ENCODE results near the gene PRAME. TPM values are rescaled to one million over a fixed set of nuclear protein-coding genes. Genes with fewer than 3 reads are reported as not detected.
A peak's percentile ranks its signal among the peaks of the same experiment; 100 is the strongest.

Gene PRAME
- total and polyA plus RNA-seq, 2 donors (not counting 1 experiment from before 2014, with no cell fraction given) = 0.20 TPM; not detected in 1

GRCh38 chr22:22593964-22594656, 35.0 kb upstream of the PRAME start:
- Histone ChIP-seq H3K36me3 (ENCODE audit: control insufficient read depth, insufficient read depth, low read length) (no peaks in the 10 kb centered on the region), H3K4me3 (replicated peaks in 1 of 4; ENCODE audit: control extremely low read depth in 1 of 4, insufficient read depth in 1 of 4, low read depth in 3 of 4, low read length in 4 of 4) (no peak overlapping the region), H4K20me1 (ENCODE audit: control insufficient read depth, extremely low read depth, insufficient read depth, low read length) (no peaks in the 10 kb centered on the region), H3K4me1 (ENCODE audit: control insufficient read depth, extremely low read depth, insufficient read depth, low read length) (no peaks in the 10 kb centered on the region), H3K79me2 (ENCODE audit: control insufficient read depth, insufficient read depth, low read length) (no peaks in the 10 kb centered on the region), H3K27ac (ENCODE audit: insufficient read depth, low read length) (no peak overlapping the region), H3K9me3 (ENCODE audit: control insufficient read depth, insufficient read depth, low read depth, low read length) (no peaks in the 10 kb centered on the region), H3K4me2 (ENCODE audit: extremely low read depth, insufficient read depth, low read length) (no peak overlapping the region), H3K9ac (ENCODE audit: insufficient read depth, low read length) (no peak overlapping the region), H2AFZ (ENCODE audit: low read length) (no peak overlapping the region), H3K27me3 (ENCODE audit: control insufficient read depth, insufficient read depth, low read length) (peaks cover 3% of the 10 kb centered on the region)
- no peak for TF ChIP-seq EZH2 (IDR thresholded peaks at IDR 0.05; ENCODE audit: low read length, missing control alignments)
- TF ChIP-seq, protein P1, sequence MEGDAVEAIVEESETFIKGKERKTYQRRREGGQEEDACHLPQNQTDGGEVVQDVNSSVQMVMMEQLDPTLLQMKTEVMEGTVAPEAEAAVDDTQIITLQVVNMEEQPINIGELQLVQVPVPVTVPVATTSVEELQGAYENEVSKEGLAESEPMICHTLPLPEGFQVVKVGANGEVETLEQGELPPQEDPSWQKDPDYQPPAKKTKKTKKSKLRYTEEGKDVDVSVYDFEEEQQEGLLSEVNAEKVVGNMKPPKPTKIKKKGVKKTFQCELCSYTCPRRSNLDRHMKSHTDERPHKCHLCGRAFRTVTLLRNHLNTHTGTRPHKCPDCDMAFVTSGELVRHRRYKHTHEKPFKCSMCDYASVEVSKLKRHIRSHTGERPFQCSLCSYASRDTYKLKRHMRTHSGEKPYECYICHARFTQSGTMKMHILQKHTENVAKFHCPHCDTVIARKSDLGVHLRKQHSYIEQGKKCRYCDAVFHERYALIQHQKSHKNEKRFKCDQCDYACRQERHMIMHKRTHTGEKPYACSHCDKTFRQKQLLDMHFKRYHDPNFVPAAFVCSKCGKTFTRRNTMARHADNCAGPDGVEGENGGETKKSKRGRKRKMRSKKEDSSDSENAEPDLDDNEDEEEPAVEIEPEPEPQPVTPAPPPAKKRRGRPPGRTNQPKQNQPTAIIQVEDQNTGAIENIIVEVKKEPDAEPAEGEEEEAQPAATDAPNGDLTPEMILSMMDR (conservative IDR thresholded peaks at IDR 0.05 in 1 of 2, IDR thresholded peaks at IDR 0.05 in 1 of 2; ENCODE audit: low read depth in 1 of 2, low read length in 2 of 2) = peak; percentile 35 to 74
- peak; percentile 22 to 70 for DNase-seq (ENCODE audit: low read depth in 2 of 2)

DNA sequence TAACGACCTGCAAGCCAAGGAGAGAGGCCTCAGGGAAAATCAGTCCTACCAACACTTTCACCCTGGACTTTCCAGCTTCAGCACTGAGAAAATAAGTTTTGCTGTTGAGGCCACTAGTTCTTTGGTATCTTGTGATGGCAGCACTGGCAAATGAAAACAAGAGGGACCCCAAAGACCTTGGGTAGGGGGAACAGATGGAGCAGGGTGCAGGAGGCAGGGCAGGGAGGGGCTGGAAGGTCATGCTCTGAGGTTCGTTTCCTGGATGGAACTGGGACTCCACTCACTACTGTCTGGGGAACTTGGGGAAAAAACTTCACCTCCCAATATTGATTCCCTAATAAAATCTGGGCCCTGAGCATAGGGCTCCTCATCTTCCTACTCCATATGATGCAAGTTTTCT, 34.2 kb upstream of the PRAME start:
- no peaks in the 10 kb centered on the region for H3K4me1 ChIP-seq (ENCODE audit: control insufficient read depth, extremely low read depth, insufficient read depth, low read length)
- no peak overlapping the region for H3K27ac ChIP-seq (ENCODE audit: insufficient read depth, low read length)
- H3K9me3 ChIP-seq (ENCODE audit: control insufficient read depth, insufficient read depth, low read depth, low read length) = no peaks in the 10 kb centered on the region
- DNase-seq (ENCODE audit: low read depth in 2 of 2) = no peak
- H3K4me2 ChIP-seq (ENCODE audit: extremely low read depth, insufficient read depth, low read length) = no peak overlapping the region
- H4K20me1 ChIP-seq (ENCODE audit: control insufficient read depth, extremely low read depth, insufficient read depth, low read length) = no peaks in the 10 kb centered on the region
- H3K36me3 ChIP-seq (ENCODE audit: control insufficient read depth, insufficient read depth, low read length) = no peaks in the 10 kb centered on the region
- H3K27me3 ChIP-seq (ENCODE audit: control insufficient read depth, insufficient read depth, low read length) = peaks cover 3% of the 10 kb centered on the region
- no peak overlapping the region for H2AFZ ChIP-seq (ENCODE audit: low read length)
- H3K4me3 ChIP-seq (replicated peaks in 1 of 4; ENCODE audit: control extremely low read depth in 1 of 4, insufficient read depth in 1 of 4, low read depth in 3 of 4, low read length in 4 of 4) = no peak overlapping the region
- TF ChIP-seq, protein P1 (conservative IDR thresholded peaks at IDR 0.05 in 1 of 2, IDR thresholded peaks at IDR 0.05 in 1 of 2; ENCODE audit: low read depth in 1 of 2, low read length in 2 of 2) = no peak
- no peak for TF ChIP-seq EZH2 (IDR thresholded peaks at IDR 0.05; ENCODE audit: low read length, missing control alignments)
- H3K9ac ChIP-seq (ENCODE audit: insufficient read depth, low read length) = no peak overlapping the region
- H3K79me2 ChIP-seq (ENCODE audit: control insufficient read depth, insufficient read depth, low read length) = no peaks in the 10 kb centered on the region

- H2AFZ ChIP-seq (ENCODE audit: low read length) = no peak overlapping the region
- H3K36me3 ChIP-seq (ENCODE audit: control insufficient read depth, insufficient read depth, low read length) = no peaks in the 10 kb centered on the region
- H3K27ac ChIP-seq (ENCODE audit: insufficient read depth, low read length) = no peak overlapping the region
- no peak for TF ChIP-seq EZH2 (IDR thresholded peaks at IDR 0.05; ENCODE audit: low read length, missing control alignments)
- TF ChIP-seq, protein P1 (conservative IDR thresholded peaks at IDR 0.05 in 1 of 2, IDR thresholded peaks at IDR 0.05 in 1 of 2; ENCODE audit: low read depth in 1 of 2, low read length in 2 of 2) = peak in 1 of 2 donors; percentile 19
- H3K4me2 ChIP-seq (ENCODE audit: extremely low read depth, insufficient read depth, low read length) = no peak overlapping the region
- no peaks in the 10 kb centered on the region for H4K20me1 ChIP-seq (ENCODE audit: control insufficient read depth, extremely low read depth, insufficient read depth, low read length)
- no peaks in the 10 kb centered on the region for H3K4me1 ChIP-seq (ENCODE audit: control insufficient read depth, extremely low read depth, insufficient read depth, low read length)
- H3K4me3 ChIP-seq (replicated peaks in 1 of 4; ENCODE audit: control extremely low read depth in 1 of 4, insufficient read depth in 1 of 4, low read depth in 3 of 4, low read length in 4 of 4) = no peak overlapping the region
- no peaks in the 10 kb centered on the region for H3K9me3 ChIP-seq (ENCODE audit: control insufficient read depth, insufficient read depth, low read depth, low read length)
- DNase-seq (ENCODE audit: low read depth in 2 of 2) = peak in 1 of 2 donors; percentile 2
- no peaks in the 10 kb centered on the region for H3K27me3 ChIP-seq (ENCODE audit: control insufficient read depth, insufficient read depth, low read length)
- H3K9ac ChIP-seq (ENCODE audit: insufficient read depth, low read length) = no peak overlapping the region
- H3K79me2 ChIP-seq (ENCODE audit: control insufficient read depth, insufficient read depth, low read length) = no peaks in the 10 kb centered on the region
These were observed 32.6 kb upstream of the PRAME start for GRCh38 chr22:22591348-22592299.

Data from fibroblast of lung (primary cell).